Occipital lobe (tissue), 2 donors: ENCODE data around the gene MS4A18. TPM values are rescaled to one million over a fixed set of nuclear protein-coding genes. Genes with fewer than 3 reads are reported as not detected.
A peak's percentile ranks its signal among the peaks of the same experiment; 100 is the strongest.

Experiments used
- DNase-seq: peaks from one replicate; lab custom pipeline; 2025; lab: John Stamatoyannopoulos, UW
- total RNA-seq: library from RNA; depleted of rRNA; stranded (reverse); fragments of >200 nt; gene quantifications from one replicate; pipeline ENCODE4 v1.2.3, GENCODE V29; 2014

Gene MS4A18
- total RNA-seq, 1 donor from 2014 or later: not detected

DNA sequence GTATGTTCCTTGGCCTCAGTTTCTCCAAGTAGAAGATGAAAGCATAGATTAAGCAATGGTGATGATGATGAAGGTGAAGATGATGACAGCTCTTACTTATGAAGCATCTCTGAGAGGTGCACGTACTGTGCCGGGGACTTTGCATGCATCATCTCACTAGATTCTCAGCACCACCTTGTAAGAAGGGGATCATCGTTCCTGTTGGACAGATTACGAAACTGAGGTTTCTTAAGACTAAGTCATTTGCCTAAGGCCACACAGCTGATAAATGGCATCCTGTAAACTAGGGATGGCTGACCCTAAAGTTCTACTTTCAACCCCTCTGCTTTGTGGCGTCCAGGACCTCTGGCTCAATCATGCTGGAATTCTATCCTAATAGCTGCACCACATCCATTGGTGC lies 40.8 kb downstream of the MS4A18 start:
- DNase-seq: no peak

DNA sequence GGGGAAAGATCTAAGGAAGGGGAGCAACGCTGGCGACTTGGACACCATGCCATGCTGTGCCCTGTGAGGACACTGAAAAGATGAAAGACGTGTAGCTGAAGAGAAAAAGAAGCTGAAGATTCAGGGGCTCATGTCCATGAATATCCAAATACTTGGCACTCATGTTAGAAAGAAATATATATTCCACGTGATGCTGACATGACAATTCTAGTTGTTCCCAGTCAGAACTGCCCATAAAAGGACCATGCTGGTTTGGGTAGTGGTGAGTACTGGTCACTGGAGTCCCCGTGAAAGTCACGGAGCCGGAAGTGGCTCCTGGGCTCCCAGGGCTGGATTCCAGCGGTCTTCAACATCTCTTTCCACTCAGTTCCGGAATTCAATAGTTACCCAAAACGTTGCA lies 42.0 kb downstream of the MS4A18 start:
- no peak for DNase-seq

DNA sequence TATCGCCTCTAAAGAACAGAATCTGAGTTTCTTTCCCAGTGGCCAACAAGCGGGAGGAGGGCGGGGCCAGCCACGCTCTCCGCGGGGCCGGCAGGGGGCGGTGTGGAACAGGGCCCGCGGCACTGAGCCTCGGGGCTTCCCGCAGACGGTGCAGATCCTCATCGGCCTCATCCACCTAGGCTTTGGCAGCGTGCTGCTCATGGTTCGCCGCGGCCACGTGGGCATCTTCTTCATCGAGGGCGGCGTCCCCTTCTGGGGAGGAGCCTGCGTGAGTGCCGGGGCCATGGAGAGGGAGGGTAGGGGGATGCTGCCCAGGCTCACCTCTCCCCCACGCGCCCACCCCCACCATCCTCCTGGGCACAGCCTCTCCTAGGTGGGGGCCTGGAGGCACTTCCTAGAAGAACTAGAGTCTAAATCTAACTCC lies 42.9 kb downstream of the MS4A18 start:
- DNase-seq: no peak

GRCh38 chr11:60768202-60768601 lies 43.7 kb downstream of the MS4A18 start:
- DNase-seq: no peak

GRCh38 chr11:60769273-60769672 lies 44.8 kb downstream of the MS4A18 start:
- no peak for DNase-seq

DNA sequence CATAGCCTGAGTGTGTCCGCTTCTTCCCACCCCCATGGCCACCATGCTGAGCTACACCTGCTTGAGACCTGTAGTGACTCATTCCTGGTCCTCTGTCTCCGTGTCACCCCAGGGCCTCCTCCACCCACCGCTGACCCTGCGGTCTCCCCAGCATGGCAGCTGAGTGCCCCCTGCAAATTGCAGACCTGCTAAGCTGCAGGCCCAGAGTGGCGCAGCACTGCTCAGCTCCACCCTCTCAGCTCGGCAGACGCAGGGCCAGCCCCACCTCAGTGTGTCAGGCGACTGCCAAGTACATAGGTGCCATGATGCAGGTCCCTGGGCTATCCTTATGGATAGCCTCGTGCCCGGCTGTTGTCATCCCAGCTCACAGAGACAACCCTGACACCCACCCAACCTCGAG lies 45.3 kb downstream of the MS4A18 start:
- DNase-seq: no peak

GRCh38 chr11:60771146-60771545 lies 46.6 kb downstream of the MS4A18 start:
- DNase-seq: no peak

DNA sequence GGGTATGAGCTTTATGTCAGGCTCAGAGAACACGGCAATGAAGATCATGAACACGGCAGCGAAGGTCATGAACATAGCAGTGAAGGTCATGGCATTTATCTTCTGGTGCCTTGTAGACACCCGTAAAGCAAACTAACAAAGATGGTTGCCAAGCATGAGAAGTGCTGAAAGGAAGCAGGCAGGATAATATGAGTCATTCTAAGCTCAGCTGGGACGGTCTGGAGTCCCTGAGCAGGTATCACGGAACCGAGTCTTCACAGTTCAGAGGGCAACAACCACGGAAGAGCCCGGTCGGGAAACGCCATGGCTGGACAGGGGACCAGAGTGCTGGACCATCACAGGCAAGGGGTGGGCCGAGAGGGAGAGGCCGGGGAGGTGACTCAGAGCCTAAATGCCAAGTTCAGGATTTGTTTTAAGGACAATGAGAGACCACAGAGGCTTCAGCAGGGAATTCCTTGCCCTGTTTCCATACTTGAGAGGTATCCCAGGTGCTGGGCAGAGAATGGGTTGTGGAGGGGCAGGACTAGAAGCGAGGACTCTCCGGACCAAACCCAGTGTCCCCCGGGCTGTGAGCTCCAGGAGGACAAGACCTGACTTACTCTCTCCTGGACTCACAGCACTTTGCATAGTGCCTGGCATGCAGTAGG lies 47.5 kb downstream of the MS4A18 start:
- DNase-seq: no peak

- no peak for DNase-seq
Observed at GRCh38 chr11:60772666-60773065, 48.1 kb downstream of the MS4A18 start.

- no peak for DNase-seq
Observed at GRCh38 chr11:60774726-60775125, 50.2 kb downstream of the MS4A18 start.

GRCh38 chr11:60775420-60775961 lies 51.0 kb downstream of the MS4A18 start:
- peak; percentile 62 for DNase-seq

DNA sequence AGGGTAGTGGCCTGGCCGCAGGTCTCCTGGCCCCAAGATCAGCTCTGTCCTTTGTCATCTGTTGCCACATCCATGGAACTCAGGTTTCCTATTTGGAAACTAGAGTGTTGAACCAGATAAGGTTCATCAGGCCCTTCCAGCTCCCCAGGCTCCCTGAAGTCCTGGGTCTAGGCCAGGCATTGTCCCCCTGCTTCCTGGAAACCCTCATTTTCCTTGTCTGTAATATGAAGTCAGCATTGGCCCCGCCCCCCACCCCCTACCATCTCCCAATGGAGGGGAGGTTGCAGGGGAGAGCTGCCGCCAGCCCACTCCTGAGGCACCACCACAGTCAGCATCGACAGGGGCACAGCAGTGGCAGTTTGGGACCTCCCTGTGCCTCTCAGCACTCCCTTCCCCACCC lies 51.6 kb downstream of the MS4A18 start:
- DNase-seq: no peak

- DNase-seq: no peak
Observed at GRCh38 chr11:60777106-60777505, 52.6 kb downstream of the MS4A18 start.

DNA sequence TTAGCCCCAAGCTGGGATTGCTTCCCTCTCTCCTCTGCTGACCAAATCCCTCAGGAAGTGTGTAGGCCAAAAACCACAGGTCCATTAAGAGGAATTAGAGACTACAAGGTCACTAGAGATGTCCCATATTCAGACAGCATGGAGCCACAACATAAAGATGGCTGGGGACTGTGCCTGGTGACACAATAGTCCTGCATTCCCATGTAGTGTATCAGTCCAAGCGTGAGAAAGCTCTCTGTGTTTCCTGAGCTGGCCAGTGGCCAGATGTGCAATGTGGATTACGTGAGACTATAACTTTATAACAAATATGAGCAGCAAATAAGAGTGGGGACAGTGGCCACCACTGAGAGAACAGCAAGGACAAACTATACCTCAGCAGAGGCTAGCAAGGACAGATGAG lies 53.1 kb downstream of the MS4A18 start:
- DNase-seq: no peak

DNA sequence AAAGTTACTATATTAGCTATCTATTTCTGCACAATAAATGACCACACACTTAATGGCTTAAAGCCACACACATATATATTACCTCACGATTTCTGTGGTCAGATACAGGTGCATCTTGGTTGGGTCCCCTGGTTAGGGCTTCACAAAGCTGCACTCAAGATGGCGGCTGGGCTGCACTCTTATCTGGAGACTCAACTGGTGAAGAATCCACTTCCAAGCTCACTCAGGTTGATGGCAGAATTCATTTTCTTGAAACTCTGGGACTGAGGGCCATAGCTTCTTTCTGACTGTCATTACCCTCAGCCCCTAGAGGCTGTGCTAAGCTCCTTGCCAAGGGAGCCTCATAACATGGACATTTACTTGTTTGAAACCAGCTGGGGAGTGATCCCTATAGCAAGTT lies 55.5 kb downstream of the MS4A18 start:
- DNase-seq: no peak

GRCh38 chr11:60780774-60781173 lies 56.3 kb downstream of the MS4A18 start:
- DNase-seq: no peak

DNA sequence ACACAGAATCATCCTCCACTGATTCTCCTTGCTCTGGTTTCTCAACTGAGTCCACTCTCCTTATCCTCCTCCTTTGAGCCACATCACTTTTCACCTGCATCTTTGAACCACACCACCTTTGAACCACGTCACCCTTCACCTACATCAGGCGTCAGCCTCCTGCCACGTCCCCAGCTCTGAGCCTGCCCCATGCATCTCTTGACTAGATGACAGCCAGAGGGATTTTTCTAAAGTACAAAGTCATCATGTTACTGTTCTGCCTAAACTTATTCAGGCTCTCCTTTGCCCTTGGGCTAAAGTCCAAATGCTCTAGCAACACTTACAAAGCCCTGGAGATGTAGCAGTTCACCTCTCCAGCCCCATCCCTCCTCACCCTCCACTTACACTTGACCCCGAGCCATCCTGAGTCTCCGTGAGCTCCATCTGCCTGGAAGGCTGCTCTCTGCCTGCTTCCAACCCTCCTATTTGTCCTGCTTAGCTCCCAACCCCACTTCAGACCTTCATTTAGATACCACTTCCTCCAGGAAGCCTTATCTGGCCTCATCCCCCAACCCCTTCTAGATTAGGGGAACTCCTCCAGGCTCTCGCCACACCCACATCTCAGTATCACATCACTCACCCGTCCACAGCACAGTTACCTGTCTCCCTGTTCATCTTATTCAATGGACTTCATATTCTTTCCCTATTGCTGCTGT lies 56.9 kb downstream of the MS4A18 start:
- DNase-seq: no peak

DNA sequence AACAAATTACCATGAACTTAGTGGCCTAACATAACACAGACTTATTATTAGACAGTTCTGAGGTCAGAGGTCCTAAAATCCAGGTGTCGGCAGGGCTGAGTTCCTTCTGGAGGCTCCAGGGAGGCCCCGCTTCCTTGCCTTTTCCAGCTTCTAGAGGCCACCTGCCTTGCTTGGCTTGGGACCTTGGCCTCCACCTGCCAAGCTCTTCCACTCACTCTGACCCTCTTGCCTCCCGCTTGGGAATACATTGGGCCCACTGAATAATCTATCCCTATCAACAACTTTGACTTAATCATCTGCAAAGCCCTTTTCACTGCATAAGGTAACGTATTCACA lies 57.4 kb downstream of the MS4A18 start:
- no peak for DNase-seq

DNA sequence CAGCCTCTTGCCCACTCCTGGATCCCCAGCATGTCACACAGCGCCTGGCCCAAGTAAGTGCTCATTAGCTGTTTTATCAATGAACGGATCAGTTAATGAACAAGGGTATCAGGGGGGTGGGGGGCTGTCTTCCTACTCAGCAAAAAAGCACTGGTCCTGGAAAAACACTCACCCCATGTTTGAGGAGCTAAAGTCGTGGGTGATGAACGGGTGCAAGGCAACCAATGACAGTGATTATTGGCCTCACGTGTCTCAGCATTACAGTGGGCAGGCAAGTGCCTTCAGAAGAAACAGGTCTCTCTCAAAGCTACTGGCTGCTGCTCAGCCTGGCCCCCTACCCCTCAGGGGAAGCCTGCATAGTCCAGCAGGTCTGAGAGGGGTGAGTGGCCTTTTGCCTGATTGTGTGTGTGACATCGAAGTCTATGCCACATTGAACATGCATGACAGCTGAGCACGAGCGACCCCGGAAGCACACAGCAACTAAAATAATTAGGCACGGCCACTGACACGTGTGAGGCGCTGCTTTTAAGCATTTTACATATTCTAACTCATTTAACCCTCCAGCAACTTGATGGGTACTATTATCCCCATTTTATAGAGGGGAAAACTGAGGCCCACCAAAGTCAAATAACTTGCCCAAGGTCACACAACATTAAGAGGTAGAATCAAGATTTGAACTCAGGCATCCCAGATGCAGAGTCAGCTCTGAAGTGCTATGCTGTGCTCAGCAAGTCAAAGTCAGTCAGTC lies 58.0 kb downstream of the MS4A18 start:
- no peak for DNase-seq

DNA sequence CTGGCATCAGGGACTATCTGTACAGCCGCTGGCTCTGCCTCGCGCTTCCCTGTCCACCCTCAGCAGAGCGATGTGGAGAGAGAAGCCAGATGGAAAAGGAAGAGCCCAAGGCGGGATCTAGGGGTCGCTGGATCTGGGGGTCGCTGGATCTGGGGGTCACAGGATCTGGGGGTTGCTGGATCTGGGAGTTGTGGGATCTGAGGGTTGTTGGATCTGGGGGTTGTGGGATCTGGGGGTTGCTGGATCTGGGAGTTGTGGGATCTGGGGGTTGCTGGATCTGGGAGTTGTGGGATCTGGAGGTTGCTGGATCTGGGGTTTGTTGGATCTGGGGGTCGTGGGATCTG lies 58.6 kb downstream of the MS4A18 start:
- no peak for DNase-seq

DNA sequence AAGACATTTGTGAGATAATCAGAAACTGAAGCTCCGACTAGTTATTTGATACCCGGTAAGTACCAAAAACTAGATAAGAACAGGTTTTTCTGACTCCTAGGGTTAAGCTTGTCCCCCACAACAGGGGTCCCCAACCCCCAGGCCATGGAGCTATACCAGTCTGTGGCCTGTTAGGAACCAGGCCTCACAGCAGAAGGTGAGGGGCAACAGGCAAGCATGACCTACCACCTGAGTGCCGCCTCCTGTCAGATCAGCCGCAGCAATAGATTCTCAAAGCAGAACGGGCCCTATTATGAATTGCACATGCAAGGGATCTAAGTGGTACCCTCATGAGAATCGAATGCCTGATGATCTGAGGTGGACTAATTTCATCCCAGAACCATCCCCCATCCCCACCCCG lies 59.4 kb downstream of the MS4A18 start:
- no peak for DNase-seq

- DNase-seq: no peak
Observed at GRCh38 chr11:60785136-60785535, 60.6 kb downstream of the MS4A18 start, which contains the start of gene MS4A10. TSS of gene MS4A10 (plus strand) at chr11:60785333. CDS start at chr11:60790336, 5,003 bp downstream.
